Glomerular visceral epithelial cell (primary cell): Measurements from ENCODE around the gene MUC4.

ENCODE experiments used
- DNase-seq: peaks from one replicate; pipeline ENCODE4 v3.0.0-alpha.2; 2016; ENCODE audit errors: extremely low spot score

The MUC4 gene

DNA sequence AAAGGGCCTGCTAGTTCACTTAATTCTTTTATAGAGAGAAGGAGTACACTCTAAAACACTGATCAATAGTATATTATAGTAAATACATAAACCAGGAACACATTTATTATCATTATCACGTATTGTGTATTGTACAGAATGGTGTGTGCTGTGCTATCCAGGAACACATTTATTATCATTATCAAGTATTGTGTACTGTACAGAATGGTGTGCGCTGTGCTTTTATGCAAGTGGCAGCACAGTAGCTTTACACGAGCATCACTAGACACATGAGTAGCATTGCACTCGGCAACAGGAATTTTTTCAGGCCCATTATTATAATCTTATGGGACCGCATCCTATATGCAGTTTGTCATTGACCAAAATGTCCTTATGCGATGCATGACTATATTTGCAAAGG lies 111.9 kb downstream of the MUC4 start:
- no peak for DNase-seq

DNA sequence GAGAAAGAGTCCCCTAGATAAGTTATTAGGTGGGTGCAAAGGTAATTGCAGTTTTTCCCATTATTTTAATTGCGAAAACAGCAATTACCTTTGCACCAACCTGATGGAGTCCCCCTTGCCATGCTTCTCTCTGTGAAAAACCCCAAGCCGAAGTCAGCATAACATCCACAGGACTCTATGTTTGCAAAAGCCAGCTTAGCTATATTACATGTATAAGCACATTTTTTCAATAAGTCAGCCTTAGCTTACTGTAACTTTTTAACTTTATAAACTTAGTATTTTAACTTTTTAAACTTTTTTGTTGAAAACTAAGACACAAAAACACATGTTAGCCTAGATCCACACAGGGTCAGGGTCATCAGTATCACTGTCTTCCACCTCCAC lies 112.3 kb downstream of the MUC4 start:
- no peak for DNase-seq

DNA sequence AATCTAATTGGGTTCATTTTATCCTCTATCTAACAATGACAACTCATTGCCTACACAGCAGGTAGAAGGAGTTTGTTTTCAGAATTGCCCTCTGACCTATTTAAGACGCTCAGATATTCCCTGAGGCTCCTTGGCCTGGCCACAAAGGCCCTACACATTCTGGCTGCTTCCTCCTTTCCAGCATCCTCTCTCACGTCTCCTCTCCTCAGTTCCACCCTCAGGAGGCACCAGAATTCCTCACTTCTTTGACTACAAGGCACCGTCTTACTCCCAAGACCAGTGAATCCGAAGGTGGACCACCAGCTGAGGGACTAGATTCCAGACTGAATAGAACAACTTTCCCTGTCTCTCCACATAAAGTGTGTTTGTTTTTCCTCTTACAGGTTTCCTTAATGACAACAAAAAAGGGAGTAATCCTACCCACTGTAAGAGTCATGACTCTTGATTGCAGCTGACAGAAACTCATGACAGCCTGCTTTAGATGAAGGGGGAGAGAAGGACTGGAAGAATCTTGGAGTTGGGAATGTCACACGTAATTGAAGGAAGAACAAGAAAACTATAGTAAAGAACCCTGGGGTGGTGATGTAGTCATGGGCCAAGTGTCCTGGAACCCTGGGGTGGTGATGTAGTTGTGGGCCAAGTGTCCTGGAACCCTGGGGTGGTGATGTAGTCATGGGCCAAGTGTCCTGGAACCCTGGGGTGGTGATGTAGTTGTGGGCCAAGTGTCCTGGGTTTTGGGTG lies 112.9 kb downstream of the MUC4 start:
- DNase-seq = no peak

GRCh38 chr3:195698325-195698646 lies 113.4 kb downstream of the MUC4 start:
- no peak for DNase-seq

- no peak for DNase-seq
Observed at GRCh38 chr3:195697582-195698324, 114.0 kb downstream of the MUC4 start.
